H1 (cell line): ENCODE measurements around the gene ZC3H12C. TPM values are rescaled to one million over a fixed set of nuclear protein-coding genes. Genes with fewer than 3 reads are reported as not detected.

Experiments used
- ASH2L ChIP-seq: fragments of 200-600, 300-600 bp; sonication (generic); IDR thresholded peaks from one replicate; pipeline ENCODE4 v1.7.1; 2017; ENCODE audit warnings: low read length
- EP300 ChIP-seq, 2 experiments: IDR thresholded peaks; 1 replicate in 1 of 2; 2 replicates in 1 of 2; pipeline ENCODE4 v1.6.1; 2011 to 2012; ENCODE audit warnings: low read depth in 2 of 2, low read length in 2 of 2, mild to moderate bottlenecking in 2 of 2, borderline replicate concordance in 1 of 2, inconsistent platforms in 1 of 2, moderate library complexity in 1 of 2
- HDAC6 ChIP-seq: IDR thresholded peaks from one replicate; pipeline ENCODE4 v1.7.1; 2012; ENCODE audit warnings: low read depth, mild to moderate bottlenecking, inconsistent platforms, low read length, moderate library complexity
- KDM4A ChIP-seq: IDR thresholded peaks from one replicate; pipeline ENCODE4 v1.7.1; 2012; ENCODE audit warnings: low read depth, mild to moderate bottlenecking, moderate library complexity, low read length, inconsistent platforms; ENCODE audit not compliant: severe bottlenecking
- SIX5 ChIP-seq: IDR thresholded peaks from 2 replicates; pipeline ENCODE4 v1.6.1; 2011; ENCODE audit warnings: mild to moderate bottlenecking, low read depth, low read length
- YY1 ChIP-seq: IDR thresholded peaks from 2 replicates; pipeline ENCODE4 v1.6.1; 2011; ENCODE audit warnings: low read depth, mild to moderate bottlenecking, low read length
- polyA plus RNA-seq, 7 experiments: library from polyadenylated mRNA; depleted of rRNA in 3 of 7; stranded (reverse) in 5 of 7; unstranded in 2 of 7; fragments of >200 nt in 5 of 7; fragments of 200-250 nt in 2 of 7; gene quantifications; 1 replicate in 5 of 7; 2 replicates in 1 of 7; 4 replicates in 1 of 7; pipeline versions ENCODE4 v1.2.1 to v1.2.3, GENCODE V29; 2011 to 2013; ENCODE audit warnings: missing spikeins in 2 of 7, mixed read lengths in 2 of 7
- total RNA-seq: library from RNA; stranded (reverse); fragmentation: NEBNext Ultra II Directional; extraction: Animal tissue kit (Norgen Biotek cat#: 25700); gene quantifications from 2 replicates; pipeline ENCODE4 v1.2.1, GENCODE V29; 2021

ZC3H12C gene
- total and polyA plus RNA-seq, 2 of the 8 experiments (the other 6 are each of a cell fraction or from before 2014, with no cell fraction given): 2.0 to 2.7 TPM

GRCh38 chr11:110094298-110095285, 1.4 kb downstream of the ZC3H12C start (continued):
- no peak for TF ChIP-seq EP300 (IDR thresholded peaks at IDR 0.05; ENCODE audit: borderline replicate concordance in 1 of 2, low read depth in 2 of 2, low read length in 2 of 2)
- TF ChIP-seq YY1: no peak
- TF ChIP-seq KDM4A: no peak
- no peak for TF ChIP-seq SIX5
- TF ChIP-seq ASH2L: no peak
- TF ChIP-seq HDAC6: no peak
